ENCODE results near the gene PCED1B.

GRCh38 chr12:47221256-47222023, 142.0 kb downstream of the PCED1B start:
- no peak for TF ChIP-seq CTCF (conservative IDR thresholded peaks at IDR 0.05 in 1 of 2, IDR thresholded peaks at IDR 0.05 in 1 of 2; ENCODE audit: low read depth in 1 of 2, low read length in 2 of 2)
- TF ChIP-seq EZH2 (IDR thresholded peaks at IDR 0.05; ENCODE audit: low read length, missing control alignments) = no peak

All from fibroblast of lung (primary cell).